ENCODE data around the gene USP54. TPM values are rescaled to one million over a fixed set of nuclear protein-coding genes. Genes with fewer than 3 reads are reported as not detected.

USP54 gene
- total and polyA plus RNA-seq, 9 of the 15 experiments (the other 6 are each of a cell fraction or from before 2014, with no cell fraction given), result 3.8 to 40.1 (median 16.9) TPM

DNA sequence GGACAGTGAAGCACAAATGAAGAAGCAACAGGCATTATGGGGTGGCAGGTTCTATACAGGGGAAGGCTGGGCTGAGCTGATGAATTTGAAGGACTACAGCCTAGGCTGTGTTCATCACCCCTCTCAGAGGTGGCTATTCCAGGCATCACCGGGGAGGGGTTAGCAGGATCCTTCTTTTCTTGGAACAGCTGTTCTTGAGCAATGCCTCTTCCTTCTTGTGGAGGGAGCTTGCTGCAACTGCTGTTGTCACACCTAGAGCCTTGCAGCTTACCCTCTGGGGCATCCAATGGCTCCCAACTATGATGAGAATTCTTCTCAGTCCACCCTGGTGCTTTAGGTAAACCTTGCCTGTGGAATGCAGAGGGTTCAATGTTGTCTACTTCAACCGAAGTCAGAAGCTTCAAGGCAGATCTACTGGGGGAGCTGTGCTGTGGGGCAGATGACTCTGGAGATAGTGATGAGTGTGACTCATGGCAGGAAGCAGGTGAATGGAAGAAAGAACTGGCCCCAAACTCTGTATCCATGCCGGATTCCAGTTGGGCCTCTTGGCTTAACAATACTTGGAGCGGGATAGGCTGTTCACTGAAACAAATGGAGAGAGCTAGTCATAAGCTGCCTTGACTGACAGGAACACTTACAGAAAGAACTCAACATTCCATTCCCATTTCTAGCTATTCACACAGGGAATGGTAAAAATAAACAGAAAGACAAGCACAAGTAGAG, 73.8 kb downstream of the USP54 start (continued):
- TF ChIP-seq, protein P1, sequence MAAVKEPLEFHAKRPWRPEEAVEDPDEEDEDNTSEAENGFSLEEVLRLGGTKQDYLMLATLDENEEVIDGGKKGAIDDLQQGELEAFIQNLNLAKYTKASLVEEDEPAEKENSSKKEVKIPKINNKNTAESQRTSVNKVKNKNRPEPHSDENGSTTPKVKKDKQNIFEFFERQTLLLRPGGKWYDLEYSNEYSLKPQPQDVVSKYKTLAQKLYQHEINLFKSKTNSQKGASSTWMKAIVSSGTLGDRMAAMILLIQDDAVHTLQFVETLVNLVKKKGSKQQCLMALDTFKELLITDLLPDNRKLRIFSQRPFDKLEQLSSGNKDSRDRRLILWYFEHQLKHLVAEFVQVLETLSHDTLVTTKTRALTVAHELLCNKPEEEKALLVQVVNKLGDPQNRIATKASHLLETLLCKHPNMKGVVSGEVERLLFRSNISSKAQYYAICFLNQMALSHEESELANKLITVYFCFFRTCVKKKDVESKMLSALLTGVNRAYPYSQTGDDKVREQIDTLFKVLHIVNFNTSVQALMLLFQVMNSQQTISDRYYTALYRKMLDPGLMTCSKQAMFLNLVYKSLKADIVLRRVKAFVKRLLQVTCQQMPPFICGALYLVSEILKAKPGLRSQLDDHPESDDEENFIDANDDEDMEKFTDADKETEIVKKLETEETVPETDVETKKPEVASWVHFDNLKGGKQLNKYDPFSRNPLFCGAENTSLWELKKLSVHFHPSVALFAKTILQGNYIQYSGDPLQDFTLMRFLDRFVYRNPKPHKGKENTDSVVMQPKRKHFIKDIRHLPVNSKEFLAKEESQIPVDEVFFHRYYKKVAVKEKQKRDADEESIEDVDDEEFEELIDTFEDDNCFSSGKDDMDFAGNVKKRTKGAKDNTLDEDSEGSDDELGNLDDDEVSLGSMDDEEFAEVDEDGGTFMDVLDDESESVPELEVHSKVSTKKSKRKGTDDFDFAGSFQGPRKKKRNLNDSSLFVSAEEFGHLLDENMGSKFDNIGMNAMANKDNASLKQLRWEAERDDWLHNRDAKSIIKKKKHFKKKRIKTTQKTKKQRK (IDR thresholded peaks at IDR 0.05; ENCODE audit: borderline replicate concordance, low read depth, low read length), result no peak
- TF ChIP-seq OTX1 (CRISPR knock-in tag; IDR thresholded peaks at IDR 0.05), result 0 out of 2 replicates have a peak, but pooled peaks have one; percentile 30
- TF ChIP-seq ZNF23 (CRISPR knock-in tag; IDR thresholded peaks at IDR 0.05), result no peak
- TF ChIP-seq ZFX (CRISPR knock-in tag; IDR thresholded peaks at IDR 0.05), result no peak
- 0 out of 2 replicates have a peak, but pooled peaks have one; percentile 54 for TF ChIP-seq KLF6 (CRISPR knock-in tag; IDR thresholded peaks at IDR 0.05; ENCODE audit: borderline replicate concordance)
- TF ChIP-seq ELF2 (CRISPR knock-in tag; IDR thresholded peaks at IDR 0.05), result 0 out of 2 replicates have a peak, but pooled peaks have one; percentile 48
- TF ChIP-seq, protein P2, sequence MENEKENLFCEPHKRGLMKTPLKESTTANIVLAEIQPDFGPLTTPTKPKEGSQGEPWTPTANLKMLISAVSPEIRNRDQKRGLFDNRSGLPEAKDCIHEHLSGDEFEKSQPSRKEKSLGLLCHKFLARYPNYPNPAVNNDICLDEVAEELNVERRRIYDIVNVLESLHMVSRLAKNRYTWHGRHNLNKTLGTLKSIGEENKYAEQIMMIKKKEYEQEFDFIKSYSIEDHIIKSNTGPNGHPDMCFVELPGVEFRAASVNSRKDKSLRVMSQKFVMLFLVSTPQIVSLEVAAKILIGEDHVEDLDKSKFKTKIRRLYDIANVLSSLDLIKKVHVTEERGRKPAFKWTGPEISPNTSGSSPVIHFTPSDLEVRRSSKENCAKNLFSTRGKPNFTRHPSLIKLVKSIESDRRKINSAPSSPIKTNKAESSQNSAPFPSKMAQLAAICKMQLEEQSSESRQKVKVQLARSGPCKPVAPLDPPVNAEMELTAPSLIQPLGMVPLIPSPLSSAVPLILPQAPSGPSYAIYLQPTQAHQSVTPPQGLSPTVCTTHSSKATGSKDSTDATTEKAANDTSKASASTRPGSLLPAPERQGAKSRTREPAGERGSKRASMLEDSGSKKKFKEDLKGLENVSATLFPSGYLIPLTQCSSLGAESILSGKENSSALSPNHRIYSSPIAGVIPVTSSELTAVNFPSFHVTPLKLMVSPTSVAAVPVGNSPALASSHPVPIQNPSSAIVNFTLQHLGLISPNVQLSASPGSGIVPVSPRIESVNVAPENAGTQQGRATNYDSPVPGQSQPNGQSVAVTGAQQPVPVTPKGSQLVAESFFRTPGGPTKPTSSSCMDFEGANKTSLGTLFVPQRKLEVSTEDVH (IDR thresholded peaks at IDR 0.05; ENCODE audit: low read depth, partially characterized antibody), result peak; percentile 52
- TF ChIP-seq CTBP1 (IDR thresholded peaks at IDR 0.05; ENCODE audit: borderline replicate concordance), result peak; percentile 88
- TF ChIP-seq JUNB (CRISPR knock-in tag; conservative IDR thresholded peaks at IDR 0.05), result peak; percentile 60; the same call in 1 of the 2 replicates
- peak; percentile 84 for TF ChIP-seq EHMT2 (IDR thresholded peaks at IDR 0.05)
- TF ChIP-seq TGIF2 (CRISPR knock-in tag; IDR thresholded peaks at IDR 0.05), result no peak
- TF ChIP-seq HOXB6 (CRISPR knock-in tag; IDR thresholded peaks at IDR 0.05; ENCODE audit: borderline replicate concordance), result no peak
- TF ChIP-seq ZNF41 (CRISPR knock-in tag; conservative IDR thresholded peaks at IDR 0.05), result no peak
- TF ChIP-seq POLR2AphosphoS5 (IDR thresholded peaks at IDR 0.05; ENCODE audit: control insufficient read depth, insufficient read depth, low read depth, low read length), result 0 out of 2 replicates have a peak, but pooled peaks have one; percentile 35
- TF ChIP-seq, protein P3, sequence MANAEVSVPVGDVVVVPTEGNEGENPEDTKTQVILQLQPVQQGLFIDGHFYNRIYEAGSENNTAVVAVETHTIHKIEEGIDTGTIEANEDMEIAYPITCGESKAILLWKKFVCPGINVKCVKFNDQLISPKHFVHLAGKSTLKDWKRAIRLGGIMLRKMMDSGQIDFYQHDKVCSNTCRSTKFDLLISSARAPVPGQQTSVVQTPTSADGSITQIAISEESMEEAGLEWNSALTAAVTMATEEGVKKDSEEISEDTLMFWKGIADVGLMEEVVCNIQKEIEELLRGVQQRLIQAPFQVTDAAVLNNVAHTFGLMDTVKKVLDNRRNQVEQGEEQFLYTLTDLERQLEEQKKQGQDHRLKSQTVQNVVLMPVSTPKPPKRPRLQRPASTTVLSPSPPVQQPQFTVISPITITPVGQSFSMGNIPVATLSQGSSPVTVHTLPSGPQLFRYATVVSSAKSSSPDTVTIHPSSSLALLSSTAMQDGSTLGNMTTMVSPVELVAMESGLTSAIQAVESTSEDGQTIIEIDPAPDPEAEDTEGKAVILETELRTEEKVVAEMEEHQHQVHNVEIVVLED (CRISPR knock-in tag; IDR thresholded peaks at IDR 0.05), result peak; percentile 25; the same call in 1 of the 2 replicates
- no peak for TF ChIP-seq ZNF740 (CRISPR knock-in tag; IDR thresholded peaks at IDR 0.05)
- no peak for TF ChIP-seq ZNF740 (tag; IDR thresholded peaks at IDR 0.05)
- TF ChIP-seq STAT5A (IDR thresholded peaks at IDR 0.05; ENCODE audit: borderline replicate concordance, low read length), result peak; percentile 29; the same call in 1 of the 2 replicates
- TF ChIP-seq CEBPB (tag; IDR thresholded peaks at IDR 0.05), result peak; percentile 90

Measured in K562 (cell line).